ENCODE data around the gene APLNR.

APLNR gene

GRCh38 chr11:57214494-57214893 is 22.6 kb downstream of the APLNR start:
- no peak for DNase-seq

- no peak for DNase-seq
Observed at GRCh38 chr11:57214098-57214417, 23.0 kb downstream of the APLNR start.

DNA sequence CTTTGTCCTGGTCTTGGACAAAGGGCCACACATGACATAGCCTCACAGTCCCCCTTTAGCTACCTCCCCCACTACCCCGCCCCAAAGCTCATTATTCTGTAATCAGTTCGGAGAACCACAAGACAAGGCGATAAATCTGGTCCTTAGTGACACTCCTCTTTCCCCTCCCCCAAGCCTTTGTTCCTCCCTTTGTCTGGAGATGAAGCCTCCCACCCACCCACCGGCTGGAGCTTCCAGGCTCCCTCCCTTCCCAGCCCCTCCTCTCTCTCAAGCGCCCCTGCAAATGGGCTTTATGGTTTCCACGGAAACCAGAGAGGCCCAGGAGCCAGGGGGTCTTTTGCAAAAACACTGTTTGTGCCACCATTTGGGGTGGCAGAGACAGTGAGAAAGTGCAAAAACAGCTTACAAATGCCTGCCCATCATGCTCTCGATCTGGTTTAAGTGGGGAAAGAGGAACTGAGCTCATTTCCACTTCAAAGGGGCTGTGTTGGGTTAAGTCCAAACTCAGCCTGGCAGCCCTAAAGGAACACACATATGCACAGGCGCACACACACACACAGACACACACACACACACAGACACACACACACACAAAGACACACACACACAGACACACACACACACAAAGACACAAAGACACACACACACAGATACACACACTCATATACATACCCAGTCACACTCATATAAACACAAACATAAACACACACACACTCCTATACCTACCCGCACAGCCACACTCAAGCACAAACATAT is 23.5 kb downstream of the APLNR start:
- no peak for DNase-seq

DNA sequence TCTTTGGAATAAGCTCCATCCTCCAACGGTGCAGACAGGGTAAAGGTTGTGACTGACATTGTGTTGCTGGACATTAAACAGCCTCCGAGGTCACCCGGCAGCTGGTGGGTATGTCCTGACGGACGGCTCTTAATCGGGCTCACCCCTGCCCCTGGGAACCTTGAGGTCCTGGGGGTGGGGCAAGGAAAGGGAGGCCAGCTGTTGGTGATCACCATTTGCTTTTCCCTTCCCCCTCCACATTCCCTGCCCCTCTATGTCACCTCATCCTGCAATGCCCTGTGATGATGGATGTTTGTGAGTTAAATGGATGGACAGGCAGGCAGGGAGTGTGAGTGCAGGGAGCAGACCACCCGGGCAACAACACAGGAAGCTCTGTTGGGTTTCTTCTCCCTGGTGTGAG is 26.3 kb downstream of the APLNR start:
- no peak for DNase-seq

- no peak for DNase-seq
Observed at GRCh38 chr11:57207168-57207567, 29.9 kb downstream of the APLNR start.

DNA sequence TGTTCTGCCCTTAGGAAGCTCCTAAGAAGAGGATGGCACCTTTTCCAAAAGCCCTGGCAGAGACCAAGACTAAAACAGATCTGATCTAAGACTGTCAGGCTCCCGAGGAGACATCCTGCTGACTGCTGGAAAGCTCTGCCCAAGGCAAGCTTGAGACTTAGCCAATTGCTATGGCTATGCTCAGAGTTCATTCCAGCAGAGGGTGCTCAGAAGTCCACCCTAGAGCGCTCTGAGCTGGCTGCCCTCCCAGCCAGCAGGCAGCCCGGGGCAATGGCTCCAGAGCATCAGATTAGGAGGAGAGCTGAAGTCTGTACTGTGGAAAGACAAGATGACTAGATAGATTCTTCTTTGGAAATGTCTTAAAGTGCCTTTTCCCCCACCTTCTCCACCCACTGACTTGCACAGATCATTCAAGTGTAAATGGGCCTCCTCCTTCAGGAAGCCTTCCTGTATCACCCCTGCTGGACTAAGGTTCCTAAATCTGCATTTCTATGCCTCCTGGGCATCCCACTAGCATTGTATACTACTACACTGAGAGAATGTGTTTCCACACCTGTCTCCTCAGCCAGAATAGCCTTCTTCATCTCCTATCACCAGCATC is 31.9 kb downstream of the APLNR start:
- no peak for DNase-seq

DNA sequence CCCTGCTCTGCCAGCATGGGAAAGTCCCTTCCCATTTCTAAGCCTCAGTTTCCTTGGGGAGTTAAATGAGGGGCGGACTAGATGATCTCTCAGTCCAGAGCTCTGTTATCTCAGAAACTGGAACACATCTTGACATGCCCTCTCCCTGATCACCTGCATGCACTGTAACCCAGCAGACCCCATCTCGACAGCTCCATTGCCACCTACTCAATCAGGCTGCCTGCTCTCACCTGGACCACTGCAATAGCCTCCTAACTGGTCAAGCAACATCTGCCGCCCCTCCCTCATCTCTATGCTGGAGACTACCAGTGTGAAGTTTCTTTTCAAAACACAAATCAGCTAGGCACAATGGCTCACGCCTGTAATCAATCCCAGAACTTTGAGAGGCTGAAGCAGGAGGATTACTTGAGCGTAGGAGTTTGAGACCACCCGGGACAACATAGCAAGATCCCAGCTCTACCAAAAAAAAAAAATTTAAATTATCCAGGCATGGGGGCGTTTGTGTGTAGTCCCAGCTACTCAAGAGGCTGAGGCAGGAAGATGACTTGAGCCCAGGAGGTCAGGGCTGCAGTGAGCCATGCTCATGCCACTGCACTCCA is 33.1 kb downstream of the APLNR start:
- no peak for DNase-seq

DNA sequence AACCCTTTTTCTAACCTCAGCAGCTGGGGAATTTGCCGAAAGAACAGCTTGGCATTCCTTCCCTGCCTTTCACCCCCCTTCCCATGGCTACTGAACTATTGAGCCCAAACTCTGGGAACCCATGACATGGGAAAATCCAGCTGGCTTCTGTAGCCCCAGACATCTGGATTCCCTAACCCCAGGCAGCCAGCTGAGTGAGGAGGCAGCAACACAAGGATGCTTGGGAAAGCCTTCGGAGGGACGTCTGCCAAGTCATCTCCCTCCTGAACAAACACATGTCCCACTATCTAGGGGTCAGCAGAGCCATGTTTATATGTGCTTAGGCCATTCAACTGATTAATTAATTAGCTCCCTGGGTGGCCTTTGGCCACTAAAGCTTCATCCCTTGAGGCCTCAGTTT is 33.7 kb downstream of the APLNR start:
- DNase-seq, result no peak

- DNase-seq, result no peak
Observed at GRCh38 chr11:57202281-57202680, 34.8 kb downstream of the APLNR start.

DNA sequence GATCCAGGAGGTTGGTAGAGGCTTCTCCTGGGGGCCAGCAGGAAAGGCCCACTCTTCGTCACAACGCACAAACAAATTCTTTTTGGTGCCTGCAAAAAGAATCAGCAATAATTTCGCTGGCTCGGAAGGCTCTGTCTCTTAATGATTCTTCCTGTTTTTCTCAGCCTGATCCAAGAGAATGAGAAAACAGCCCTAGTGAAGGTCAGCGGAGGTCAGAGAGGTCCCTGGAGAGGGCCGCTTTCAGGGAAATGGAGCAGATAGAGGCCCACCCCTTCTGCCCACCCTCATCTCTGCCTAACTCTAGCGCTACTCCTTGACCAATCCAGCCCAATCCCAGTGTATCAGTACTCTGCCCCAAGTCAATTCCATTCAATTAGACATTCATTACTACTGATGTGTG is 36.1 kb downstream of the APLNR start:
- DNase-seq, result no peak

- DNase-seq, result no peak
Observed at GRCh38 chr11:57199330-57199729, 37.7 kb downstream of the APLNR start.

GRCh38 chr11:57197762-57198161 is 39.3 kb downstream of the APLNR start:
- DNase-seq, result no peak

GRCh38 chr11:57196596-57196995 is 40.5 kb downstream of the APLNR start:
- no peak for DNase-seq

GRCh38 chr11:57192316-57192715 is 44.7 kb downstream of the APLNR start:
- DNase-seq, result no peak

DNA sequence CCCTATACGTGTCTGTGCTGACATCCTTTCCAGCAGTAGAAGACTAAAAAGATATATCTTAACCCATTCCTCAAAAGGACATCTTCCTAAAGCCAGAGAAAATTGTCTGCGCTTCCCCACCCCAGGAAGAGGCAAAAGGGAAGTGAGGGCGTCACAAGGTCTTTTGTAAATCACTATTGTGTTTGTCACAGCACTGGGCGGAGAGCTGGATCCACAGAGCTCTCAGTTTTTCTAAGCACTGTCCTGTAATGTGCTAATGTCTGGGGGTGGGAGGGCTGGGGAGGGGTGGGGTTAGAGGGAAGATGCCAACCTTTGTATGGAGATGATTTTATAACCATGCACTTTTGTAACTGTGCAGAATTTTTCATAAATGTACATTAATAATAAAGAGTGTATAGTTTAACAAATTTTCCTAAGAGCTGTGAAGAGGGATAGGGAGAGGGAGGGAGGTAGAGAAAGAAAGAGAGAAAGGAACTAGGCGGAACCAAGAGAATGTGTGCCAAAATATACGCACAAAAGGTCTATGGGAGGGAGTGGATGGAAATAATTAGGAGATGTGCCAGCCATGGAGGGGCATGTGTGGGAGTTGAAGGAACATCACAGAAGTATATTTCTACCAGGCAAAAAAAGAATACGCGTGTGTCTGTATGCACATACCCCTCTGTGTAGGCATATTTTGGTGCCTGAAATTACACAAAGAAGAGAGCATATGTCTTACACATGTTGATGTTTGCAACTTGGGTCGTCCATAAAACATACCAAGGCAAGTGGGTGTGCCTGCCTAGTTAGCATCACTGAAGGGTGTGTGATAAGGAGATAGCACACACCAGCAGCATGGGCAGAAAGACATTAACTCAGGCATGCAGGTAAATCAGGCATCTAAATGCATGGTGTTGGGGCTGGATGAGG is 45.5 kb downstream of the APLNR start:
- no peak for DNase-seq

GRCh38 chr11:57190548-57190947 is 46.5 kb downstream of the APLNR start:
- DNase-seq, result no peak
